ENCODE results near the gene MACROD1. TPM values are rescaled to one million over a fixed set of nuclear protein-coding genes. Genes with fewer than 3 reads are reported as not detected.

The MACROD1 gene
- total and polyA plus RNA-seq, 2 of the 13 experiments (the other 11 are each of a cell fraction or from before 2014, with no cell fraction given) = 23.1 to 34.5 TPM

DNA sequence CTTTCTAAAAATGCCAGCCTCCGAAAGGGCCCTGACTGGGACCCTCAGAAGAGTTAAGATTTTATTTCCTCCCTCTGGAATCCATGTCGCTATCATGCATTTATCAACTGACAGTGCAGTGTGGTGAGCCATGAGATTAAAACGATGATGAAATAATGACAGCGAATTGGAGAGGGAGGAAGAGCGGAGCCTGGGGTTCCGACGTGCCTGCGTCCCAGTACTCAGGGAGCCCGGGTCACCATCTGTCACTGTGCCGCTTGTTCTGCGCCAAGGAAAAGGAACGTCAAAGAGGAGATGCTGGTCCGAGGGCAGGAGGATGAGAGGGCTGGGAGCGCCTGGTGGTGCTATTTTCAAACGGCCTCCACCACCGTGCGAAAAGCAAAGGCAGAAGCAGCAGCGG is 46.2 kb downstream of the MACROD1 start:
- no peak overlapping the region for H3K27ac ChIP-seq (ENCODE audit: extremely low read length, insufficient read depth, low read length)
- no peak for DNase-seq (ENCODE audit: low spot score)
- peaks cover 7% of the 10 kb centered on the region; the same call in 1 of the 2 replicates for H4K20me1 ChIP-seq (ENCODE audit: insufficient read depth, low read length)
- 96% methylated on average over 18 of the region's 18 CpGs for WGBS (ENCODE audit: low lambda C conversion rate)
- intact Hi-C loops (cut with micrococcal nuclease; ENCODE audit: unreplicated experiment) (no loop called here), in situ Hi-C loops (cut with HindIII; ENCODE audit: extremely low pct_ligation_motif_present, low pct_unique_long_range_greater_than_20kb) (no loop called here)
- no peak for FAIRE-seq
- H3K9ac ChIP-seq (ENCODE audit: insufficient read depth, low read depth, low read length) = no peak overlapping the region
- no peaks in the 10 kb centered on the region; a peak in 2 of 5 replicates for H3K36me3 ChIP-seq (replicated peaks in 1 of 2; ENCODE audit: control insufficient read depth in 1 of 2, insufficient read depth in 2 of 2, low read length in 2 of 2)
- no peaks in the 10 kb centered on the region for H3K9me3 ChIP-seq (ENCODE audit: low read length)
- POLR2A ChIA-PET = no interaction called here
- H3K4me3 ChIP-seq (replicated peaks in 1 of 3; ENCODE audit: insufficient read depth in 1 of 3, low read depth in 2 of 3, low read length in 3 of 3) = no peak overlapping the region
- H2AFZ ChIP-seq (ENCODE audit: low read length) = no peak overlapping the region
- H3K4me1 ChIP-seq (ENCODE audit: insufficient read depth, low read length) = no peaks in the 10 kb centered on the region
- TF ChIP-seq, protein P1, sequence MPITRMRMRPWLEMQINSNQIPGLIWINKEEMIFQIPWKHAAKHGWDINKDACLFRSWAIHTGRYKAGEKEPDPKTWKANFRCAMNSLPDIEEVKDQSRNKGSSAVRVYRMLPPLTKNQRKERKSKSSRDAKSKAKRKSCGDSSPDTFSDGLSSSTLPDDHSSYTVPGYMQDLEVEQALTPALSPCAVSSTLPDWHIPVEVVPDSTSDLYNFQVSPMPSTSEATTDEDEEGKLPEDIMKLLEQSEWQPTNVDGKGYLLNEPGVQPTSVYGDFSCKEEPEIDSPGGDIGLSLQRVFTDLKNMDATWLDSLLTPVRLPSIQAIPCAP (CRISPR knock-in tag; IDR thresholded peaks at IDR 0.05; ENCODE audit: low read depth) = no peak
- no peak for TF ChIP-seq NCOA5 (CRISPR knock-in tag; IDR thresholded peaks at IDR 0.05)
- TF ChIP-seq ATF7 (IDR thresholded peaks at IDR 0.05) = peak; percentile 38; the same call in 1 of the 2 replicates
- TF ChIP-seq ATF7 (CRISPR knock-in tag; IDR thresholded peaks at IDR 0.05) = no peak
- TF ChIP-seq HNRNPLL (IDR thresholded peaks at IDR 0.05; ENCODE audit: low read depth, low read length, poor library complexity, severe bottlenecking) = no peak
- no peak for TF ChIP-seq GPN1 (CRISPR knock-in tag; IDR thresholded peaks at IDR 0.05; ENCODE audit: borderline replicate concordance)
- no peak for TF ChIP-seq ZNF263 (CRISPR knock-in tag; IDR thresholded peaks at IDR 0.05)
- TF ChIP-seq, protein P2, sequence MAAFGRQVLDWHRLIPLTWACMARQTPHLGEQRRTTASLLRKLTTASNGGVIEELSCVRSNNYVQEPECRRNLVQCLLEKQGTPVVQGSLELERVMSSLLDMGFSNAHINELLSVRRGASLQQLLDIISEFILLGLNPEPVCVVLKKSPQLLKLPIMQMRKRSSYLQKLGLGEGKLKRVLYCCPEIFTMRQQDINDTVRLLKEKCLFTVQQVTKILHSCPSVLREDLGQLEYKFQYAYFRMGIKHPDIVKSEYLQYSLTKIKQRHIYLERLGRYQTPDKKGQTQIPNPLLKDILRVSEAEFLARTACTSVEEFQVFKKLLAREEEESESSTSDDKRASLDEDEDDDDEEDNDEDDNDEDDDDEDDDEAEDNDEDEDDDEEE (CRISPR knock-in tag; IDR thresholded peaks at IDR 0.05) = no peak
- no peak for TF ChIP-seq SP4 (CRISPR knock-in tag; IDR thresholded peaks at IDR 0.05)
- TF ChIP-seq ZNF709 (CRISPR knock-in tag; IDR thresholded peaks at IDR 0.05) = no peak
- TF ChIP-seq, protein P3, sequence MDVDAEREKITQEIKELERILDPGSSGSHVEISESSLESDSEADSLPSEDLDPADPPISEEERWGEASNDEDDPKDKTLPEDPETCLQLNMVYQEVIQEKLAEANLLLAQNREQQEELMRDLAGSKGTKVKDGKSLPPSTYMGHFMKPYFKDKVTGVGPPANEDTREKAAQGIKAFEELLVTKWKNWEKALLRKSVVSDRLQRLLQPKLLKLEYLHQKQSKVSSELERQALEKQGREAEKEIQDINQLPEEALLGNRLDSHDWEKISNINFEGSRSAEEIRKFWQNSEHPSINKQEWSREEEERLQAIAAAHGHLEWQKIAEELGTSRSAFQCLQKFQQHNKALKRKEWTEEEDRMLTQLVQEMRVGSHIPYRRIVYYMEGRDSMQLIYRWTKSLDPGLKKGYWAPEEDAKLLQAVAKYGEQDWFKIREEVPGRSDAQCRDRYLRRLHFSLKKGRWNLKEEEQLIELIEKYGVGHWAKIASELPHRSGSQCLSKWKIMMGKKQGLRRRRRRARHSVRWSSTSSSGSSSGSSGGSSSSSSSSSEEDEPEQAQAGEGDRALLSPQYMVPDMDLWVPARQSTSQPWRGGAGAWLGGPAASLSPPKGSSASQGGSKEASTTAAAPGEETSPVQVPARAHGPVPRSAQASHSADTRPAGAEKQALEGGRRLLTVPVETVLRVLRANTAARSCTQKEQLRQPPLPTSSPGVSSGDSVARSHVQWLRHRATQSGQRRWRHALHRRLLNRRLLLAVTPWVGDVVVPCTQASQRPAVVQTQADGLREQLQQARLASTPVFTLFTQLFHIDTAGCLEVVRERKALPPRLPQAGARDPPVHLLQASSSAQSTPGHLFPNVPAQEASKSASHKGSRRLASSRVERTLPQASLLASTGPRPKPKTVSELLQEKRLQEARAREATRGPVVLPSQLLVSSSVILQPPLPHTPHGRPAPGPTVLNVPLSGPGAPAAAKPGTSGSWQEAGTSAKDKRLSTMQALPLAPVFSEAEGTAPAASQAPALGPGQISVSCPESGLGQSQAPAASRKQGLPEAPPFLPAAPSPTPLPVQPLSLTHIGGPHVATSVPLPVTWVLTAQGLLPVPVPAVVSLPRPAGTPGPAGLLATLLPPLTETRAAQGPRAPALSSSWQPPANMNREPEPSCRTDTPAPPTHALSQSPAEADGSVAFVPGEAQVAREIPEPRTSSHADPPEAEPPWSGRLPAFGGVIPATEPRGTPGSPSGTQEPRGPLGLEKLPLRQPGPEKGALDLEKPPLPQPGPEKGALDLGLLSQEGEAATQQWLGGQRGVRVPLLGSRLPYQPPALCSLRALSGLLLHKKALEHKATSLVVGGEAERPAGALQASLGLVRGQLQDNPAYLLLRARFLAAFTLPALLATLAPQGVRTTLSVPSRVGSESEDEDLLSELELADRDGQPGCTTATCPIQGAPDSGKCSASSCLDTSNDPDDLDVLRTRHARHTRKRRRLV (CRISPR knock-in tag; IDR thresholded peaks at IDR 0.05) = no peak
- TF ChIP-seq CEBPB (IDR thresholded peaks at IDR 0.05; ENCODE audit: borderline replicate concordance, low read depth, low read length) = 0 out of 2 replicates have a peak, but pooled peaks have one; percentile 16
- TF ChIP-seq MIXL1 (CRISPR knock-in tag; IDR thresholded peaks at IDR 0.05) = no peak
- TF ChIP-seq, protein P4, sequence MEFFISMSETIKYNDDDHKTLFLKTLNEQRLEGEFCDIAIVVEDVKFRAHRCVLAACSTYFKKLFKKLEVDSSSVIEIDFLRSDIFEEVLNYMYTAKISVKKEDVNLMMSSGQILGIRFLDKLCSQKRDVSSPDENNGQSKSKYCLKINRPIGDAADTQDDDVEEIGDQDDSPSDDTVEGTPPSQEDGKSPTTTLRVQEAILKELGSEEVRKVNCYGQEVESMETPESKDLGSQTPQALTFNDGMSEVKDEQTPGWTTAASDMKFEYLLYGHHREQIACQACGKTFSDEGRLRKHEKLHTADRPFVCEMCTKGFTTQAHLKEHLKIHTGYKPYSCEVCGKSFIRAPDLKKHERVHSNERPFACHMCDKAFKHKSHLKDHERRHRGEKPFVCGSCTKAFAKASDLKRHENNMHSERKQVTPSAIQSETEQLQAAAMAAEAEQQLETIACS (CRISPR knock-in tag; IDR thresholded peaks at IDR 0.05) = no peak
- no TSS peak for BruUV-seq (replicated peaks)
- no peaks in the 10 kb centered on the region for H3K27me3 ChIP-seq (ENCODE audit: control insufficient read depth in 1 of 2, insufficient read depth in 2 of 2, low read length in 2 of 2)
- ATAC-seq = no peak
- CTCF ChIA-PET (ENCODE audit: low intra/inter-chr PET ratio, low total read pairs) = no interaction called here
- H3K4me2 ChIP-seq (ENCODE audit: low read depth, low read length) = no peak overlapping the region
- no peaks in the 10 kb centered on the region for H3K79me2 ChIP-seq (ENCODE audit: insufficient read depth, low read length)

Measured in HepG2 (cell line).